ENCODE data around the gene NPAS4. TPM values are rescaled to one million over a fixed set of nuclear protein-coding genes. Genes with fewer than 3 reads are reported as not detected.
"Not testable (repeated sequence)": the region's sequence is repeated elsewhere in the genome, so short reads cannot be mapped to it uniquely, and the experiment has no call there.

Gene NPAS4
- total RNA-seq, 1 experiment from 2014 or later = not detected

DNA sequence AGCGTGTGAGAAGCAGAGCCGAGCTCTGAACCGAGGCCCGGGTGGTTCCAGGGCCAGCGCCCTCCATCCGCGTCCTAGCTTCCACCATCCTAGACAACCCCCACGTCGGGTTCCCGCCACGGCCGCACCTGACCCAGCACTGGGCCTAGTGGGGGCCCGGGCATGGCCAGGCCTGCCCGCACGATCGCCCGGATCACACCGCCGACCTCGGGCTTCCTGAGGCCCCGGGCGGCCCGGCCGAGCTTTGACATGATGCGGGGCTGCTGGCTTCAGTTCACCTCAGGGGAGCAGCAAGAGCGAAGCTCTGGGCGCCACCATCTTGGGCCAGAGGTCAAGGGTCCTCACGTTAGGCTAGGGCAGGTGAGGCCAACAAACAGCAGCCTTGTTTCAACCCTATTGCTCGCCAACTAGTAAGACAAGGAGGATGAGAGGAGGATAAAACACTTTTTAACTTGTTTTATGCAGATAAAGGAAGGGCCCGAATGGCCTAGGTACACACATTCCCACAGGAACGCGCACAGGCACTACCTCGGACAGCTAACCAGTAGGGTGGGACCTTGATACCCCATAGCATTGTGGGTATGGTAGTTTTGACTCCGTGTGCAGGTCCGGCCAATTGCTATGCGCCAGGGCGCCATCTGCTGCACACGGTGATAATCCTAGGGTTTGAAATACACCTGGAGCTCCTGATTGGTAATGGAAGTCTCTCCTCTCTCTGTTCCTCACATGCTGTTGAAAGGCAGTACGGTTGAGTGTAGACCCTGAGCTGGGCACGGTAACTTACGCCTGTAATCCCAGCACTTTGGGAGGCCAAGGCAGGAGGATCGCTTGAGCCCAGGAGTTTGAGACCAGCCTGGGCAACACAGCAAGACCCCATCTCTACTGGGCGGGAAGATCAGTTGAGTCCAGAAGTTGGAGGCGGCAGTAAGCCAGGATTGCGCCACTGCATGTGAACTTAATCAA, 17.9 kb downstream of the NPAS4 start, which contains the start of gene MRPL11:
Gene MRPL11, minus strand, starts transcription at position 345 of the 963 bp plus-strand sequence. Its CDS starts 94 bp downstream, at position 251.
- Histone ChIP-seq H3K9ac (ENCODE audit: low read length) (peak within 1 kb of the TSS; percentile 85), H3K9me3 (ENCODE audit: low read length) (no peaks in the 10 kb centered on the region), H2AFZ (ENCODE audit: low read length) (peak within 1 kb of the TSS; percentile 97), H3K4me1 (ENCODE audit: low read length) (peaks cover 11% of the 10 kb centered on the region), H3K9me2 (replicated peaks; ENCODE audit: insufficient read depth, low read length) (no peaks in the 10 kb centered on the region), H4K20me1 (ENCODE audit: insufficient read depth, low read depth, low read length) (no peaks in the 10 kb centered on the region), H3K4me3 (ENCODE audit: low read length) (peak within 1 kb of the TSS; percentile 86), H3K36me3 (ENCODE audit: insufficient read depth, low read length) (peaks cover 11% of the 10 kb centered on the region; the same call in 1 of the 2 replicates), H3K79me2 (ENCODE audit: low read length) (peaks cover 19% of the 10 kb centered on the region), H3K27me3 (ENCODE audit: low read length) (no peaks in the 10 kb centered on the region), H3K4me2 (ENCODE audit: low read depth, low read length, poor library complexity, severe bottlenecking) (peak within 1 kb of the TSS; percentile 88), H3K27ac (ENCODE audit: low read length) (peak within 1 kb of the TSS; percentile 54)
- DNase-seq = peak; percentile 96

DNA sequence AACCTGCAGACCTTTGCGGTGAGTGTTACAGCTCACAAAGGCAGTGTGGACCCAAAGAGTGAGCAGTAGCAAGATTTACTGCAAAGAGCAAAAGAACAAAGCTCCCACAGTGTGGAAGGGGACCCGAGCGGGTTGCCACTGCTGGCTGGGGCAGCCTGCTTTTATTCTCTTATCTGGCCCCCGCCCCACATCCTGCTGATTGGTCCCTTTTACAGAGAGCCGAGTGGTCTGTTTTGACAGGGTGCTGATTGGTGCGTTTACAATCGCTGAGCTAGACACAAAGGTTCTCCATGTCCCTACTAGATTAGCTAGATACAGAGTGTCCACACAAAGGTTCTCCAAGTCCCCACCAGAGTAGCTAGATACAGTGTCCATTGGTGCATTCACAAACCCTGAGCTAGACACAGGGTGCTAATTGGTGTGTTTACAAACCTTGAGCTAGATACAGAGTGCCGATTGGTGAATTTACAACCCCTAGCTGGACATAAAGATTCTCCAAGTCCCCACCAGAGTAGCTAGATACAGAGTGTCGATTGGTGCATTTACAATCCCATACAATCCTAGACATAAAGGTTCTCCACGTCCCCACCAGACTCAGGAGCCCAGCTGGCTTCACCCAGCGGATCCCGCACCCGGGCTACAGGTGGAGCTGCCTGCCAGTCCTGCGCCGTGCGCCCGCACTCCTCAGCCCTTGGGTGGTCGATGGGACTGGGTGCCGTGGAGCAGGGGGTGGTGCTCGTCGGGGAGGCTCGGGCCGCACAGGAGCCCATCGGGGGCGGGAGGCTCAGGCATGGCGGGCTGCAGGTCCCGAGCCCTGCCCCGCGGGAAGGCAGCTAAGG, 19.5 kb downstream of the NPAS4 start:
- H3K9ac ChIP-seq (ENCODE audit: low read length); H3K9me3 ChIP-seq (ENCODE audit: low read length); H2AFZ ChIP-seq (ENCODE audit: low read length); H3K36me3 ChIP-seq (ENCODE audit: insufficient read depth, low read length); H3K4me2 ChIP-seq (ENCODE audit: low read depth, low read length, poor library complexity, severe bottlenecking); H3K4me3 ChIP-seq (ENCODE audit: low read length); H4K20me1 ChIP-seq (ENCODE audit: insufficient read depth, low read depth, low read length); H3K27me3 ChIP-seq (ENCODE audit: low read length); H3K9me2 ChIP-seq (replicated peaks; ENCODE audit: insufficient read depth, low read length); H3K27ac ChIP-seq (ENCODE audit: low read length): not testable (repeated sequence)
- peak; percentile 23 for DNase-seq
- Histone ChIP-seq H3K4me1 (ENCODE audit: low read length) (peaks cover 11% of the 10 kb centered on the region), H3K79me2 (ENCODE audit: low read length) (peaks cover 19% of the 10 kb centered on the region)

DNA sequence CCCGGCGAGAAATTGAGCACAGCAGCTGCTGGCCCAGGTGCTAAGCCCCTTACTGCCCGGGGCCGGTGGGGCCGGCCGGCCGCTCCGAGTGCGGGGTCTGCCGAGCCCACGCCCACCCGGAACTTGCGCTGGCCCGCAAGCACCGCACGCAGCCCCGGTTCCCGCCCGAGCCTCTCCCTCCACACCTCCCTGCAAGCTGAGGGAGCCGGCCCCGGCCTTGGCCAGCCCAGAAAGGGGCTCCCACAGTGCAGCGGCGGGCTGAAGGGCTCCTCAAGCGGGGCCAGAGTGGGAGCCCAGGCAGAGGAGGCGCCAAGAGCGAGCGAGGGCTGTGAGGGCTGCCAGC, 20.1 kb downstream of the NPAS4 start:
- H3K27ac ChIP-seq (ENCODE audit: low read length); H4K20me1 ChIP-seq (ENCODE audit: insufficient read depth, low read depth, low read length); H3K9me2 ChIP-seq (replicated peaks; ENCODE audit: insufficient read depth, low read length); H3K4me2 ChIP-seq (ENCODE audit: low read depth, low read length, poor library complexity, severe bottlenecking); DNase-seq; H3K27me3 ChIP-seq (ENCODE audit: low read length); H3K4me3 ChIP-seq (ENCODE audit: low read length); H3K36me3 ChIP-seq (ENCODE audit: insufficient read depth, low read length); H3K9me3 ChIP-seq (ENCODE audit: low read length); H3K9ac ChIP-seq (ENCODE audit: low read length); H2AFZ ChIP-seq (ENCODE audit: low read length): not testable (repeated sequence)
- Histone ChIP-seq H3K4me1 (ENCODE audit: low read length) (peaks cover 11% of the 10 kb centered on the region), H3K79me2 (ENCODE audit: low read length) (peaks cover 19% of the 10 kb centered on the region)

GRCh38 chr11:66443602-66444001, 22.8 kb downstream of the NPAS4 start:
- H3K27ac ChIP-seq (ENCODE audit: low read length) = no peak overlapping the region
- no peak overlapping the region for H3K4me3 ChIP-seq (ENCODE audit: low read length)
- H3K9ac ChIP-seq (ENCODE audit: low read length) = no peak overlapping the region
- H3K79me2 ChIP-seq (ENCODE audit: low read length) = no peaks in the 10 kb centered on the region; the same call in 1 of the 2 replicates
- H3K4me2 ChIP-seq (ENCODE audit: low read depth, low read length, poor library complexity, severe bottlenecking) = no peak overlapping the region
- H2AFZ ChIP-seq (ENCODE audit: low read length) = no peak overlapping the region
- H3K36me3 ChIP-seq (ENCODE audit: insufficient read depth, low read length) = no peaks in the 10 kb centered on the region
- peaks cover 8% of the 10 kb centered on the region for H3K4me1 ChIP-seq (ENCODE audit: low read length)
- H3K27me3 ChIP-seq (ENCODE audit: low read length) = no peaks in the 10 kb centered on the region
- peak; percentile 38 for DNase-seq
- no peaks in the 10 kb centered on the region for H3K9me2 ChIP-seq (replicated peaks; ENCODE audit: insufficient read depth, low read length)
- no peaks in the 10 kb centered on the region for H4K20me1 ChIP-seq (ENCODE audit: insufficient read depth, low read depth, low read length)
- no peaks in the 10 kb centered on the region for H3K9me3 ChIP-seq (ENCODE audit: low read length)

- H3K9me3 ChIP-seq (ENCODE audit: low read length) = no peaks in the 10 kb centered on the region
These were observed 26.2 kb downstream of the NPAS4 start for GRCh38 chr11:66447012-66447411.

DNA sequence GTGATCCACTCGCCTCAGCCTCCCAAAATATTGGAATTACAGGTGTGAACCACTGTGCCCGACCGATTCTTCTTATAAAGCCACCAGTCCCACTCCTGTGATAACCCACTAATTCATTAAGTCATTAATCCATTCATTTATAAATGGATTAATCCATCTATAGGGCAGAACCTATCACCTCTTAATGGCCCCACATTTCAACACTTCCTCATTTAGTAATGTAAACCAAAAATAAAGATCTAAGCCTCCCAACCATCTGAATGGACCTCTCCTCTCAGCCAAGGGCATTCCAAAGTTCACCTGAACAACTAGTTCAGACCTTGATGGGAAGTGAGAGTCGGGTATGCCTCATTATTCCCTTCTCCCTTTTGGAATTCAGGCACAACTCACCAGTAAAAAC, 27.7 kb downstream of the NPAS4 start:
- H3K79me2 ChIP-seq (ENCODE audit: low read length) = no peaks in the 10 kb centered on the region

More at GRCh38 chr11:66447012-66447411, 26.2 kb downstream of the NPAS4 start:
- DNase-seq = peak; percentile 35
- Histone ChIP-seq H2AFZ (ENCODE audit: low read length) (no peak overlapping the region), H3K9ac (ENCODE audit: low read length) (no peak overlapping the region), H3K27ac (ENCODE audit: low read length) (no peak overlapping the region), H3K36me3 (ENCODE audit: insufficient read depth, low read length) (no peaks in the 10 kb centered on the region), H4K20me1 (ENCODE audit: insufficient read depth, low read depth, low read length) (no peaks in the 10 kb centered on the region), H3K9me2 (replicated peaks; ENCODE audit: insufficient read depth, low read length) (no peaks in the 10 kb centered on the region), H3K4me3 (ENCODE audit: low read length) (no peak overlapping the region), H3K4me1 (ENCODE audit: low read length) (peaks cover 8% of the 10 kb centered on the region), H3K4me2 (ENCODE audit: low read depth, low read length, poor library complexity, severe bottlenecking) (no peak overlapping the region), H3K79me2 (ENCODE audit: low read length) (no peaks in the 10 kb centered on the region), H3K27me3 (ENCODE audit: low read length) (no peaks in the 10 kb centered on the region)

GRCh38 chr11:66450560-66450959, 29.7 kb downstream of the NPAS4 start:
- Histone ChIP-seq H3K27me3 (ENCODE audit: low read length) (no peaks in the 10 kb centered on the region), H3K4me3 (ENCODE audit: low read length) (no peak overlapping the region), H3K9me2 (replicated peaks; ENCODE audit: insufficient read depth, low read length) (no peaks in the 10 kb centered on the region), H2AFZ (ENCODE audit: low read length) (no peak overlapping the region), H3K9ac (ENCODE audit: low read length) (no peak overlapping the region), H3K4me2 (ENCODE audit: low read depth, low read length, poor library complexity, severe bottlenecking) (no peak overlapping the region), H4K20me1 (ENCODE audit: insufficient read depth, low read depth, low read length) (no peaks in the 10 kb centered on the region), H3K9me3 (ENCODE audit: low read length) (no peaks in the 10 kb centered on the region), H3K27ac (ENCODE audit: low read length) (no peak overlapping the region), H3K4me1 (ENCODE audit: low read length) (peaks cover 8% of the 10 kb centered on the region), H3K79me2 (ENCODE audit: low read length) (no peaks in the 10 kb centered on the region), H3K36me3 (ENCODE audit: insufficient read depth, low read length) (no peaks in the 10 kb centered on the region)
- DNase-seq = peak; percentile 29

More for the DNA sequence above, 27.7 kb downstream of the NPAS4 start:
- H3K9me2 ChIP-seq (replicated peaks; ENCODE audit: insufficient read depth, low read length) = no peaks in the 10 kb centered on the region
- H3K9me3 ChIP-seq (ENCODE audit: low read length) = no peaks in the 10 kb centered on the region
- no peak overlapping the region for H2AFZ ChIP-seq (ENCODE audit: low read length)
- H3K9ac ChIP-seq (ENCODE audit: low read length) = no peak overlapping the region
- no peak overlapping the region for H3K4me3 ChIP-seq (ENCODE audit: low read length)
- H3K36me3 ChIP-seq (ENCODE audit: insufficient read depth, low read length) = no peaks in the 10 kb centered on the region
- no peaks in the 10 kb centered on the region for H4K20me1 ChIP-seq (ENCODE audit: insufficient read depth, low read depth, low read length)
- H3K27ac ChIP-seq (ENCODE audit: low read length) = no peak overlapping the region
- H3K27me3 ChIP-seq (ENCODE audit: low read length) = no peaks in the 10 kb centered on the region
- DNase-seq = peak; percentile 41
- no peak overlapping the region for H3K4me2 ChIP-seq (ENCODE audit: low read depth, low read length, poor library complexity, severe bottlenecking)
- H3K4me1 ChIP-seq (ENCODE audit: low read length) = peaks cover 8% of the 10 kb centered on the region

GRCh38 chr11:66451663-66452062, 30.8 kb downstream of the NPAS4 start:
- peaks cover 6% of the 10 kb centered on the region for H3K4me1 ChIP-seq (ENCODE audit: low read length)

More at GRCh38 chr11:66451663-66452062, 30.8 kb downstream of the NPAS4 start:
- Histone ChIP-seq H3K4me3 (ENCODE audit: low read length) (no peak overlapping the region), H3K27me3 (ENCODE audit: low read length) (no peaks in the 10 kb centered on the region), H3K27ac (ENCODE audit: low read length) (no peak overlapping the region), H2AFZ (ENCODE audit: low read length) (no peak overlapping the region), H4K20me1 (ENCODE audit: insufficient read depth, low read depth, low read length) (no peaks in the 10 kb centered on the region), H3K4me2 (ENCODE audit: low read depth, low read length, poor library complexity, severe bottlenecking) (no peak overlapping the region), H3K9me2 (replicated peaks; ENCODE audit: insufficient read depth, low read length) (no peaks in the 10 kb centered on the region), H3K36me3 (ENCODE audit: insufficient read depth, low read length) (no peaks in the 10 kb centered on the region), H3K9ac (ENCODE audit: low read length) (no peak overlapping the region), H3K79me2 (ENCODE audit: low read length) (no peaks in the 10 kb centered on the region), H3K9me3 (ENCODE audit: low read length) (no peaks in the 10 kb centered on the region)
- peak; percentile 33 for DNase-seq
